Nephron progenitor cell (in vitro differentiated cells): ENCODE data around the gene ACADSB.

Experiments used
- DNase-seq: peaks from one replicate; pipeline ENCODE4 v3.0.0; 2021
- H3K27ac Mint-ChIP-seq: 2 replicates; pipeline ENCODE4 v1.8.0; 2021; ENCODE audit warnings: mild to moderate bottlenecking, moderate library complexity, mixed read lengths
- H3K27me3 Mint-ChIP-seq: 2 replicates; pipeline ENCODE4 v1.8.0; 2021; ENCODE audit warnings: mild to moderate bottlenecking, low read depth, mixed read lengths; ENCODE audit not compliant: poor library complexity
- H3K36me3 Mint-ChIP-seq: 2 replicates; pipeline ENCODE4 v1.8.0; 2021; ENCODE audit warnings: low read depth, mixed read lengths
- H3K4me1 Mint-ChIP-seq: 2 replicates; pipeline ENCODE4 v1.8.0; 2021; ENCODE audit warnings: mixed read lengths
- H3K4me3 Mint-ChIP-seq: 2 replicates; pipeline ENCODE4 v1.8.0; 2021; ENCODE audit warnings: mild to moderate bottlenecking, moderate library complexity, mixed read lengths
- H3K9me3 Mint-ChIP-seq: 2 replicates; pipeline ENCODE4 v1.8.0; 2021; ENCODE audit warnings: mild to moderate bottlenecking, moderate library complexity, mixed read lengths
- CTCF ChIP-seq: fragments of 200-600 bp; sonication (generic); IDR thresholded peaks from 2 replicates; pipeline ENCODE4 v1.5.0; 2021; ENCODE audit warnings: antibody characterized with exemption

Gene ACADSB

GRCh38 chr10:123087348-123087747 is 78.5 kb downstream of the ACADSB start:
- H3K9me3 Mint-ChIP-seq = peaks cover 8% of the 10 kb centered on the region
- no peaks in the 10 kb centered on the region for H3K4me1 Mint-ChIP-seq
- peaks cover 39% of the 10 kb centered on the region for H3K27me3 Mint-ChIP-seq
- no peak for TF ChIP-seq CTCF
- DNase-seq = no peak
- H3K36me3 Mint-ChIP-seq = no peaks in the 10 kb centered on the region
- no peak overlapping the region for H3K4me3 Mint-ChIP-seq
- no peak overlapping the region for H3K27ac Mint-ChIP-seq

DNA sequence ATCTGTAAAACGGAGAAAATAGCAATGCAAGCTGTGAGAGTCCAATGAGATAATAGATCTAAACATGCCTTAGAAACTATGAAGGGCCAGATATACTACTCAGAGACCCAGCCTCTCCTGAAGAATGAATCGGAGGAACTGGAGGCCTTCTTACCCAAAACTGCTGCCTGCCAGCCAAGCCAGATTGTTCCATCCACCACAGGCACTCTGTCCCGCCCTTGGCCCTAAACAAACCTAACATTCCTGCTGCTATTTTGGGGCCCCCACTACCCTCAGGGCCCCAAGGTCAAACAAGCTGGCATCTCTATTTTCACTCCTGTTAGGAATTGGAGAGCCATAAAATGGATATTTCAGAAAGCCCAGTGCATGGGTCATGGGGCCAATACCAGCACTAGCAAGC is 79.0 kb downstream of the ACADSB start:
- Mint-ChIP-seq H3K36me3 (no peaks in the 10 kb centered on the region), H3K9me3 (peaks cover 8% of the 10 kb centered on the region), H3K27me3 (peaks cover 34% of the 10 kb centered on the region), H3K4me1 (no peaks in the 10 kb centered on the region), H3K27ac (no peak overlapping the region), H3K4me3 (no peak overlapping the region)
- no peak for DNase-seq
- no peak for TF ChIP-seq CTCF

GRCh38 chr10:123092635-123093414 is 84.0 kb downstream of the ACADSB start:
- H3K4me1 Mint-ChIP-seq = no peaks in the 10 kb centered on the region
- H3K9me3 Mint-ChIP-seq = no peaks in the 10 kb centered on the region
- H3K4me3 Mint-ChIP-seq = no peak overlapping the region
- H3K27me3 Mint-ChIP-seq = peaks cover 49% of the 10 kb centered on the region
- DNase-seq = no peak
- no peak overlapping the region for H3K27ac Mint-ChIP-seq
- TF ChIP-seq CTCF = no peak
- H3K36me3 Mint-ChIP-seq = no peaks in the 10 kb centered on the region

GRCh38 chr10:123093489-123093888 is 84.7 kb downstream of the ACADSB start:
- no peaks in the 10 kb centered on the region for H3K36me3 Mint-ChIP-seq
- H3K9me3 Mint-ChIP-seq = no peaks in the 10 kb centered on the region
- H3K4me1 Mint-ChIP-seq = no peaks in the 10 kb centered on the region
- DNase-seq = no peak
- no peak overlapping the region for H3K4me3 Mint-ChIP-seq
- H3K27me3 Mint-ChIP-seq = peaks cover 51% of the 10 kb centered on the region
- no peak for TF ChIP-seq CTCF
- H3K27ac Mint-ChIP-seq = no peak overlapping the region

DNA sequence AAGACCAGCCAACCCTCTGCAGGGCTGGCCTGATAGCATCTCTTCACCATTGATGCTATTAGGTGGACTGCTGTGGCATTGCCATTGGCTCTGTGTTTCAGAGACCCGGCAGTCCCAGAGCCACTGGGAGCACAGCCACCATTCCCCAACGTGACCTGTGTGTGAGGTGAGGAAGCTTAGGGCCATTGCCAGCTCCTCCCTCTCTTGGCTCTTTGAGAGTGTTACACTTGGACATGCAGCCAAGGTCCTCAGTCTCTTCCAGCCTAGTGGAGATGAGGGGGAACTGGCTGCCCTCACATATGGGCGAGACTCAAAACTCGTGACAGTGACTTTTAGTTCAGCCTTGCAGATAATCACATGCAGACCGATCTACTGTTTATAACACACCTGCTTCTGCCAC is 87.6 kb downstream of the ACADSB start:
- Mint-ChIP-seq H3K4me3 (no peak overlapping the region), H3K27me3 (peaks cover 53% of the 10 kb centered on the region)

More for the DNA sequence above, 87.6 kb downstream of the ACADSB start:
- H3K27ac Mint-ChIP-seq = no peak overlapping the region
- DNase-seq = no peak
- no peaks in the 10 kb centered on the region for H3K36me3 Mint-ChIP-seq
- TF ChIP-seq CTCF = no peak
- no peaks in the 10 kb centered on the region for H3K9me3 Mint-ChIP-seq
- H3K4me1 Mint-ChIP-seq = no peaks in the 10 kb centered on the region
